Brain microvascular endothelial cell (primary cell): ENCODE results near the gene SLC25A47.

Experiments used
- DNase-seq: peaks from one replicate; pipeline ENCODE4 v3.0.0-alpha.2; 2020
- H3K27ac ChIP-seq: fragments of 250-450 bp; sonication (Bioruptor Pico); 2 replicates; pipeline ENCODE4 v1.5.1; 2020; ENCODE audit warnings: mild to moderate bottlenecking, moderate library complexity
- H3K27me3 ChIP-seq: fragments of 250-450 bp; sonication (Bioruptor Pico); replicated peaks from 2 replicates; pipeline ENCODE4 v1.5.1; 2020; ENCODE audit warnings: mild to moderate bottlenecking
- H3K36me3 ChIP-seq: fragments of 250-450 bp; sonication (Bioruptor Pico); replicated peaks from 2 replicates; pipeline ENCODE4 v1.5.1; 2020; ENCODE audit warnings: mild to moderate bottlenecking
- H3K4me3 ChIP-seq: 2 replicates; pipeline ENCODE4 v1.5.1; 2011; ENCODE audit warnings: low read depth, mild to moderate bottlenecking, control low read depth, low read length, moderate library complexity
- in situ Hi-C: cut with HindIII; loops from 2 replicates; pipeline ENCODE4 v1.10.0; 2017; ENCODE audit warnings: low sequenced_read_pairs, low pct_ligation_motif_present
- TF ChIP-seq, protein P1 (sequence below): IDR thresholded peaks from 2 replicates; pipeline ENCODE4 v1.5.1; 2011; ENCODE audit warnings: low read depth, mild to moderate bottlenecking, moderate library complexity, low read length, control low read depth, inconsistent platforms; ENCODE audit errors: missing control alignments

The SLC25A47 gene

DNA sequence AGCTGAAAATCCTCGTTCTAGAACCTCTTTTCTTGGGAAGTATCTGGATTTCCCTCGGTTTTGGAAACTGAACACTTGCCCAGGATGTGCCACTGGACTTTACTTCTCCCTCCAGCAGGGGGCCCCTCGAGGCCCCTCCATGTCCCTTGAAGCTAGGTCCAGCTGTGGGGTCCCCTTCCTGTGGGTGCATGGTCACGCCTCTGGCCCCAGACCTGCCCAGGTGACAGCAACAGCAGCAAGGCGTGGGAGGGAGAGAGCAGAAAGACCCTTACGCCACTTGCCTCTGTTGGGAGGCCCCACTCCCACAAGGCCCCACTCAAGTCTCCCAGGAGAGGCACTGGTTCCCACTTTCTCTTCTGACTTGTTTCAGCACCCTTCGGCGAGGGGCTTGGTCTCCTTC is 20.0 kb upstream of the SLC25A47 start:
- DNase-seq, result no peak
- in situ Hi-C loops, result no loop called here
- TF ChIP-seq, protein P1, sequence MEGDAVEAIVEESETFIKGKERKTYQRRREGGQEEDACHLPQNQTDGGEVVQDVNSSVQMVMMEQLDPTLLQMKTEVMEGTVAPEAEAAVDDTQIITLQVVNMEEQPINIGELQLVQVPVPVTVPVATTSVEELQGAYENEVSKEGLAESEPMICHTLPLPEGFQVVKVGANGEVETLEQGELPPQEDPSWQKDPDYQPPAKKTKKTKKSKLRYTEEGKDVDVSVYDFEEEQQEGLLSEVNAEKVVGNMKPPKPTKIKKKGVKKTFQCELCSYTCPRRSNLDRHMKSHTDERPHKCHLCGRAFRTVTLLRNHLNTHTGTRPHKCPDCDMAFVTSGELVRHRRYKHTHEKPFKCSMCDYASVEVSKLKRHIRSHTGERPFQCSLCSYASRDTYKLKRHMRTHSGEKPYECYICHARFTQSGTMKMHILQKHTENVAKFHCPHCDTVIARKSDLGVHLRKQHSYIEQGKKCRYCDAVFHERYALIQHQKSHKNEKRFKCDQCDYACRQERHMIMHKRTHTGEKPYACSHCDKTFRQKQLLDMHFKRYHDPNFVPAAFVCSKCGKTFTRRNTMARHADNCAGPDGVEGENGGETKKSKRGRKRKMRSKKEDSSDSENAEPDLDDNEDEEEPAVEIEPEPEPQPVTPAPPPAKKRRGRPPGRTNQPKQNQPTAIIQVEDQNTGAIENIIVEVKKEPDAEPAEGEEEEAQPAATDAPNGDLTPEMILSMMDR, result peak; percentile 82
- H3K4me3 ChIP-seq, result no peak overlapping the region
- H3K27ac ChIP-seq, result no peak overlapping the region
- no peaks in the 10 kb centered on the region for H3K27me3 ChIP-seq
- H3K36me3 ChIP-seq, result no peaks in the 10 kb centered on the region

DNA sequence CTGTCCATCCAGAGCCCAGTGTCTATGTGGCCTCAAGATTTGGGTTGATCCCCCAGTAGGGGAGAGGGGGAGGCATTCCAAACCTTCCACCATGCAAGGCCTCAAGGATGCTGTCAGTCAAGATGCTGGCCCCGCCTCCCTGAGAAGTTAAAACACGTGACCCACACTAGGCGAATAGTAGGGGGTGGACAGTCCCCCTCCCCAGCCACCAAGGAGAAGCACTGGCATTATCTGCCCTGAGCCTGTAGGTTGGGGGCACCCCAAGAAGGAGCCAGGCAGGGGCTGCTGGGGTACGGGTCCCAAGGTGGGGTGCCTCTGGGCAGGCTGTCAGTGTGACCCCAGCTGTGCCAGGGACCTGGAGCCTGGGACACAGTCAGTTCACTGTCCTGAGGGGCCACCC is 19.2 kb upstream of the SLC25A47 start:
- in situ Hi-C loops, result no loop called here
- DNase-seq, result no peak

DNA sequence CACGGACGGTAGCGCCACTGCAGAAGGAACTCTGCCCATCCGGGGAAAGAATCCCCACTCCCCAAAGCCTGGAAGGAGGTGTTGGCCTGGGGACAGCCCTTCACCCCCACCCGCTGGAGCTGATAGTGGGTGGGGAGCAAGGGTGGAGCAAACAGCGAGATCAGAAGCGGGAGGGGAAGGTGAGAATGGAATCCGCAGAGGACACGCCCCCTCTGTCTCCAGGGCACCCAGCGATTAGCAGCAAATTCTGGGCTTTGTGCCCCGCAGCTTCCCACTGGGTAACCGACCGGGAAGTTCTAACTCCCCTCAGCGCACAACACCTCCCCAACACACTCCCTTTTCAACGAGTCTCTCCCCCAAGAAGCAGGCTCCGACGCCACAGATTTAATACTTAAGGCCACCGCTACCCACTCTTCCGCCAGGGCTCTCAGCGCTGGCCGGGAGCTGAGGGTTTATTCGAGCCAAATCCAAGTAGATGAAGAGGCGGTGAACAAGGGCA is 18.3 kb upstream of the SLC25A47 start:
- in situ Hi-C loops, result no loop called here
- DNase-seq, result no peak
- H3K27ac ChIP-seq, result no peak overlapping the region
- TF ChIP-seq, protein P1, result no peak
- H3K27me3 ChIP-seq, result no peaks in the 10 kb centered on the region
- H3K36me3 ChIP-seq, result no peaks in the 10 kb centered on the region
- H3K4me3 ChIP-seq, result peak overlapping the region; percentile 66

More for the DNA sequence above, 19.2 kb upstream of the SLC25A47 start:
- TF ChIP-seq, protein P1, result no peak
- no peaks in the 10 kb centered on the region for H3K27me3 ChIP-seq
- no peak overlapping the region for H3K4me3 ChIP-seq
- no peak overlapping the region for H3K27ac ChIP-seq
- no peaks in the 10 kb centered on the region for H3K36me3 ChIP-seq

DNA sequence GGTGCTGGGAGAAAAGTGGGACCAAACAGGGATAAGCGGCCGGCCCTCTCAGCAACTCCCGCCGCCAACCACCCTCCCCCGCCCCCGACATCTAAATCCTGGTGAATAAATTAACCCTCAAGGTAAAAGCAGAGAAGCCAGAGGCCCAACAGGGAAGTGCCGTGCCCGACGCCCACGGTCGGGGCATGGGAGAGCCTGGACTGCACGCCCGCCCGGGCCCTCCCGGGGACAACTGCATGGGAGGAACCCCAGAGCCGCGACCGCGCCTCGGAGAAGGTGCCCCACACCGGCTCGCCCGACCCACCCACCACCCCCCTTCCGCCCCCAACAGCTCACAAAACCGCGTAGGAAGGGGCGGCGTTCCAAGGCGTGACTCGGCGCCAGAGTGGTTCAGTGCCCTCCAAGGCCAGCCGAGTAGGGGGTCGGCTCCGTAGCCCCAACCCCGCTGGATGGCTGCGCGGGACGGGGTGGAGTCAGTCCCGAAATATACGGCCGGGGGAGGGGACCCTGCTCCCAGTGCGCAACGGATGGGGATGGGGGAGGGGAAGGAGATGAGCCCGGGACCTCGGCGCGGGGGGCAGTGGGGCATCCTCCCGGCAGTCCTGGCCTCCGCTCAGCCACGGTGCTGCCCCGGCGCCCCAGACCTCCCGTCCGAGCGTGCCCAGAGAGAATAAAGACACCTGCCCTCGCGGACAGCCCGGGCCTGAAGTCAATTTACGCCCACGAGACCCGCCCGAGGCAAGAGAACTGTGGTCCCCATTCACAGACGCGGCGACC is 17.6 kb upstream of the SLC25A47 start:
- no peak for DNase-seq
- no peak overlapping the region for H3K27ac ChIP-seq
- TF ChIP-seq, protein P1, result no peak
- in situ Hi-C loops, result no loop called here
- no peaks in the 10 kb centered on the region for H3K36me3 ChIP-seq
- H3K4me3 ChIP-seq, result peak overlapping the region; percentile 66
- no peaks in the 10 kb centered on the region for H3K27me3 ChIP-seq

DNA sequence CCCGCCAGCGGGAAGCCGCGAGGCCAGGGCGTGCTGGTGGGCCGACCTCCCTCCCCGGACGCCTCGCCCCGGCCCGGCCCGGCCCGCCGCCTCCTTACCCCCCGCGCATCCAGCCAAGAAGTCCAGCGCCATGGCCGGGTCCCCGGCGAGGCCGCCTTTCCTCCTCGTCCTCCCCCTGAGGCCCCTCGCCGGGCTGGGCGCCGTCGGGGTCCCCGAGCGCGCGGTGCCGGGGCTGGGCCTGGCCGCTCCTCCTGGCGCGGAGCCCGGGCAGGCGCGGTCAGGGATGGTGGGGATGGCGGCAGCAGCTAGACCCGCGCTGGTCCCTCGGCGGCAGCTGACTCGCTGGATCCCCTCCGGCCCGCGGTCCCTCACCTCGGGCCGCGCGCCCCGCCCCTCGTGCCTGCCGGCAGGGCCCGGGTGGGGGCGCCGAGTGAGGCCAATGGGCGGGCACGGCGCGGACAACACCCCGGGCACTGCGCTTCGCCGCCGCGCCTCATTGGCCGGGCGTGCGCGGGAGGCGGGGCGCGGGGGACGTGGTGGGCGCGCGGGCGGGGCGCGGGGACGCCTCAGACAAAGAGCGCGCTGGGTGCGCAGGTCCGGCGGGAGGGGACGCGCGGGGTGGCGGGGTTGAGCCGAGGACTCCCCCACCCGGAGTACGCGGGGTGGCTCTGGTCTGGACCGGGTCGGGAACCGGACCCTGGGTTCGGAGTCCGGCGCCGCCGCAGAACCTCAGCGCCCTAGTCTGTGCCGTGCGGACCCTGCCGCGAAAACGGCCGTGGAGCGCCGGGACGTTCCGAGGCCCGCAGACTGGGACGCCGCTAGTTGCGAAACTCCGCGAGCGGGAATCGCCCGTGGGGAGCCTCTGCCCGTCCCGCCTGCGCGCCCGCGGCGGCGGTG is 16.8 kb upstream of the SLC25A47 start, which contains the start of gene SLC25A29:
TSS of gene SLC25A29 (minus strand) at position 344 of the 897 bp plus-strand sequence. CDS start at position 132, 212 bp downstream.
- H3K27me3 ChIP-seq, result no peaks in the 10 kb centered on the region
- H3K27ac ChIP-seq, result no peak within 1 kb of the TSS
- DNase-seq, result peak; percentile 59
- TF ChIP-seq, protein P1, result no peak
- in situ Hi-C loops, result no loop called here
- H3K36me3 ChIP-seq, result no peaks in the 10 kb centered on the region
- H3K4me3 ChIP-seq, result peak within 1 kb of the TSS; percentile 75
